Psoas muscle (tissue), 8 donors: ENCODE data around the gene PTTG1. TPM values are rescaled to one million over a fixed set of nuclear protein-coding genes. Genes with fewer than 3 reads are reported as not detected.
"Not testable (repeated sequence)": the region's sequence is repeated elsewhere in the genome, so short reads cannot be mapped to it uniquely, and the experiment has no call there.

ENCODE experiments used
- ATAC-seq, 4 donors: fragments of 200-7000 bp; cut with Tn5 transposase; one replicate each; pipeline ENCODE4 v1.9.1; 2020; ENCODE audit warnings: moderate library complexity in 3 of 4, mild to moderate bottlenecking in 2 of 4
- DNase-seq, 2 donors: peaks; one replicate each; pipeline ENCODE4 v3.0.0-alpha.2; 2020
- H3K27ac ChIP-seq: fragments of 200-600 bp; one replicate; pipeline ENCODE4 v1.8.0; 2022
- H3K27me3 ChIP-seq, 3 donors: fragments of 200-600 bp in 1 of 3; one replicate each; pipeline versions ENCODE4 v1.6.1 to v1.8.0; 2013 to 2022; ENCODE audit warnings: low read length in 2 of 3, mild to moderate bottlenecking in 2 of 3, moderate library complexity in 1 of 3; ENCODE audit not compliant: insufficient read depth in 3 of 3
- H3K36me3 ChIP-seq, 2 donors: fragments of 200-600 bp in 1 of 2; one replicate each; pipeline versions ENCODE4 v1.6.1 to v1.8.0; 2013 to 2022; ENCODE audit warnings: low read depth in 1 of 2, mild to moderate bottlenecking in 1 of 2, moderate library complexity in 1 of 2; ENCODE audit not compliant: insufficient read depth in 1 of 2
- H3K4me1 ChIP-seq: fragments of 200-600 bp; one replicate; pipeline ENCODE4 v1.8.0; 2022
- H3K4me3 ChIP-seq: fragments of 200-600 bp; one replicate; pipeline ENCODE4 v1.8.0; 2022; ENCODE audit warnings: mild to moderate bottlenecking
- H3K9me3 ChIP-seq: fragments of 200-600 bp; one replicate; pipeline ENCODE4 v1.8.0; 2022
- WGBS, 3 donors: extraction: QIAGEN DNeasy Blood & Tissue Kit; methylation state at CpG; one replicate each; pipeline versions ENCODE4 v1.1.6 to v1.1.7; 2013; 5-methylcytosine and 5-hydroxymethylcytosine counted together
- intact Hi-C, 2 donors: fragments of 100-400 bp; cut with DNase I; formaldehyde crosslinking; loops; one replicate each; pipeline versions ENCODE4 v1.11.0 to v1.14.2; 2022
- polyA plus RNA-seq, 3 donors: library from polyadenylated mRNA; stranded (reverse); fragments of 200-250 nt; gene quantifications; one replicate each; pipeline ENCODE4 v1.2.3, GENCODE V29; 2013
- total RNA-seq, 4 donors: library from RNA; stranded (reverse); fragmentation: NEBNext Ultra II Directional in 2 of 4; extraction: Animal tissue kit (Norgen Biotek cat#: 25700) in 2 of 4; gene quantifications; one replicate each; pipeline versions ENCODE4 v1.2.1 to v1.2.4, GENCODE V29; 2021 to 2023
- TF ChIP-seq, protein P1 (sequence below): fragments of 200-600 bp; IDR thresholded peaks from one replicate; pipeline ENCODE4 v1.8.0; 2022; ENCODE audit warnings: antibody characterized with exemption
- donor health status: healthy with polysubstance abuse.
- donor health status: DM: no; HTN: no; CAD: no; lungs with moderate emphysema.
- donor health status: Bipolar disorder and iron deficiency.
- donor health status: healthy.
- donor health status: DM: yes; HTN: yes; CAD: no.
- donor health status: DM: no; HTN: no; CAD: no.
- donor health status: DM: no; HTN: no; CAD: no.
- donor health status: DM: yes; HTN: yes; CAD: no.

PTTG1 gene
- total and polyA plus RNA-seq, 7 donors, result 1.9 to 26.7 (median 3.0) TPM

DNA sequence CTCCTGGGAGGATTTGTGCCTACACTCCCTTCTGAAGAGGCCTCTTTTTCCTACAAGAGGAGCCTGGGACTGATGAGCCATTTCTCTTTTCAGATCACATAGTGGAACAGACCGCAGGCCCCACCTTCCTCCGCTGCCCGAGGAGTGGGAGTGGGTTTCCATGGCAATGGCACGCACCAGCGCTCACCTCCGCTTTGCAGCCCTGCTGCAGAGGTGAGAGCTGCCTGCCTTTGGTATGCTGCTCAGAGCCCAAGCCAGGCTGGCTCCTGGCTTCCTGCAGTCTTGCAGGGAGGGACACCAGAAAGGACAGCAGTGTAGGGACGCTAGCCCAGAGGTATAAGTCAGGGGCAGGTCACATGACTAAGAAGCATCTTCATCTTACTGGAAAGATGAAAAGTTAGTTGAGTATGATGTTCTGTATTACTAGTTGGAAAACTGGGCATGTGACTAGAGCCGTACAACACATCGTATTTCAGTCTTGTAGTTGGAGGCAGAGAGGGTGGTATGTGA is 12.4 kb downstream of the PTTG1 start:
- TF ChIP-seq, protein P1, sequence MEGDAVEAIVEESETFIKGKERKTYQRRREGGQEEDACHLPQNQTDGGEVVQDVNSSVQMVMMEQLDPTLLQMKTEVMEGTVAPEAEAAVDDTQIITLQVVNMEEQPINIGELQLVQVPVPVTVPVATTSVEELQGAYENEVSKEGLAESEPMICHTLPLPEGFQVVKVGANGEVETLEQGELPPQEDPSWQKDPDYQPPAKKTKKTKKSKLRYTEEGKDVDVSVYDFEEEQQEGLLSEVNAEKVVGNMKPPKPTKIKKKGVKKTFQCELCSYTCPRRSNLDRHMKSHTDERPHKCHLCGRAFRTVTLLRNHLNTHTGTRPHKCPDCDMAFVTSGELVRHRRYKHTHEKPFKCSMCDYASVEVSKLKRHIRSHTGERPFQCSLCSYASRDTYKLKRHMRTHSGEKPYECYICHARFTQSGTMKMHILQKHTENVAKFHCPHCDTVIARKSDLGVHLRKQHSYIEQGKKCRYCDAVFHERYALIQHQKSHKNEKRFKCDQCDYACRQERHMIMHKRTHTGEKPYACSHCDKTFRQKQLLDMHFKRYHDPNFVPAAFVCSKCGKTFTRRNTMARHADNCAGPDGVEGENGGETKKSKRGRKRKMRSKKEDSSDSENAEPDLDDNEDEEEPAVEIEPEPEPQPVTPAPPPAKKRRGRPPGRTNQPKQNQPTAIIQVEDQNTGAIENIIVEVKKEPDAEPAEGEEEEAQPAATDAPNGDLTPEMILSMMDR, result no peak
- no peak for ATAC-seq
- Histone ChIP-seq H3K4me1 (peaks cover 4% of the 10 kb centered on the region), H3K27me3 (peaks cover 0 to 2% (median 0%) of the 10 kb centered on the region in 3 donors), H3K27ac (no peak overlapping the region), H3K4me3 (no peak overlapping the region), H3K9me3 (no peaks in the 10 kb centered on the region), H3K36me3 (no peaks in the 10 kb centered on the region)
- intact Hi-C loops, result no loop called here
- no peak for DNase-seq
- WGBS, 3 donors, result 54 to 63% (median 55%) methylated on average over 9 of the region's 9 CpGs

DNA sequence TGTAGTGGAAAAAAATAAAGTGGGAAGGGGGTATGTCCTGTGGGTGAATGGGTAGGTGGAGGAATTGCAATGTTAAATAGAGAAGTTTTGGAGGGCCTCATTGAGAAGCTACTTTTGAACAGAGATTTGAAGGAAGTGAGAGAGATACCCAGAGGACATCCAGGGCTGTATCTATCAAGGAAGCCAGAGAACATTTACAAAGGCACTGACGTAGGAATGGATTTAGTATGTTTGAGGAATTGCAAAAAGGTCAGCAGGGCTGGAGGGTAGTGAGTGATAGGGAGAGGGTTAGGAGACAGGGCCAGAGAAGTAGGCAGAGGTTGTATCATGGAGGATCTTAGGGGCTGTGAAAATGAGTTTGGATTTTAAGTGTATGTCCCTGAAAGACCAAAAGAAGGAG is 13.9 kb downstream of the PTTG1 start:
- 88 to 92% (median 91%) methylated on average over 1 of the region's 1 CpG for WGBS, 3 donors
- no peak for ATAC-seq
- intact Hi-C loops, result no loop called here

DNA sequence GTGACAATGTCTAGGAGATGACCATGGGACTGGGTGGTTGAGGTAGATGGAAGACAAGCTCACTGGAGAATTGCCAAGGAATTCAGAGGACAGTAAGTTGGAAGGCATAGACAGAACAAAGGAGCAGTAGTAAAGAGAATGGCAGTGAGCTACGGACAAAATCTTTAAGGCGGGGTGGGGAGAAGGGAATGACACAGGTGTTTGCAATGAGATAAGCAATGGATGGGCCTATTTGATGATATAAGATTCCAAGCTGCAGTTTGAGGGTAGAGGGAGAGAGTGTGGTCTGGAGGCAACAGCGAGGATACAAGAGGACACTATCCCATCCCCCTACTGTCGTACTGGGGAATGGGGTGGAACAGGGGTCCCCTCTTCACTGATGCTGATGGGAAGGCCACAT is 14.4 kb downstream of the PTTG1 start:
- 89 to 95% (median 89%) methylated on average over 4 of the region's 4 CpGs for WGBS, 3 donors
- Histone ChIP-seq H3K4me3 (no peak overlapping the region), H3K27me3 (peaks cover 0 to 2% (median 0%) of the 10 kb centered on the region in 3 donors), H3K27ac (no peak overlapping the region), H3K9me3 (no peaks in the 10 kb centered on the region), H3K4me1 (peaks cover 4% of the 10 kb centered on the region), H3K36me3 (no peaks in the 10 kb centered on the region)
- ATAC-seq, result no peak
- DNase-seq, result no peak
- intact Hi-C loops, result no loop called here
- TF ChIP-seq, protein P1, result no peak

More for the DNA sequence above, 13.9 kb downstream of the PTTG1 start:
- no peaks in the 10 kb centered on the region for H3K9me3 ChIP-seq
- DNase-seq, result no peak
- H3K4me3 ChIP-seq, result no peak overlapping the region
- peaks cover 4% of the 10 kb centered on the region for H3K4me1 ChIP-seq
- peaks cover 0 to 2% (median 0%) of the 10 kb centered on the region in 3 donors for H3K27me3 ChIP-seq
- TF ChIP-seq, protein P1, result no peak
- no peaks in the 10 kb centered on the region for H3K36me3 ChIP-seq
- no peak overlapping the region for H3K27ac ChIP-seq

DNA sequence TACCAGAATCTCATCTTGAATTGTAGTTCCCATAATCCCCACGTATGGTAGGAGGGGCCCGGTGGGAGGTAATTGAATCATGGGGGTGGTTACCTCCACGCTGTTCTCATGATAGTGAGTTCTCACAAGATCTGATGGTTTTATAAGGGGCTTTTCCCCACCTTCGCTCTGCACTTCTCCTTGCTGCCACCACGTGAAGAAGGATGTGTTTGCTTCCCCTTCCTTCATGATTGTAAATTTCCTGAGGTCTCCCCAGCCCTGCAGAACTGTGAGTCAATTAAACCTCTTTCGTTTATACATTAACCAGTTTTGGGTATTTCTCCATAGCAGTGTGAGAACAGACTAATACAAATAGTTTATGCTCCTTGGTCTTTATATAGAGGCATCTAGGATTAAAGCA is 15.0 kb downstream of the PTTG1 start:
- intact Hi-C loops, ATAC-seq, DNase-seq, H3K27ac ChIP-seq, H3K4me3 ChIP-seq, H3K9me3 ChIP-seq, H3K27me3 ChIP-seq, H3K36me3 ChIP-seq, H3K4me1 ChIP-seq: not testable (repeated sequence)
- 42 to 52% (median 45%) methylated on average over 6 of the region's 6 CpGs for WGBS, 3 donors

DNA sequence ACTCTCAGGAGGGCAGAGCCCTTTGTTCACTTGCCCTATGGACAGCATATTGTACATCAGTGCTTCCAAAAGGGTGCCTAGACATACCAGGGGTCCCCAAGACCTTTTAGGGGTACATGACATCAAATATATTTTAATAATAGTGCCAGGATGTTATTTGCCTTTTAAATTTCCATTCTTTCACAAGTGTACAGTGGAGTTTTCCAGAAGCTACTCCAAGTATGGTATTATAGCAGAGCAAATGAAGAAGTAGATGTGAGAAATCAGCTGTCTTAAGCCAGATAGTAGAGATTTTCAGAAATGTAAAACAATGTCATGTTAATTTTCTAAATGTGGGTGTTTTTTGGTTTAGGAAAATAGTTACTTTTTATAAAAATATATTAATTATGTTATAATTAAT is 15.6 kb downstream of the PTTG1 start:
- Histone ChIP-seq H3K4me3 (no peak overlapping the region), H3K27ac (no peak overlapping the region), H3K4me1 (peaks cover 4% of the 10 kb centered on the region), H3K27me3 (peaks cover 0 to 2% (median 0%) of the 10 kb centered on the region in 3 donors), H3K36me3 (no peaks in the 10 kb centered on the region), H3K9me3 (no peaks in the 10 kb centered on the region)
- TF ChIP-seq, protein P1, result no peak
- intact Hi-C loops, result no loop called here
- no peak for ATAC-seq
- no peak for DNase-seq
